A673 (cell line): ENCODE data around the gene UQCC2.

Experiments
- CTCF ChIP-seq: fragments of 300-800, 200-600 bp; sonication (generic); conservative IDR thresholded peaks from 2 replicates; pipeline ENCODE4 v1.5.1; 2017; ENCODE audit warnings: low read depth, mild to moderate bottlenecking, antibody characterized with exemption, low read length, moderate library complexity, mixed read lengths
- EZH2 ChIP-seq: fragments of 200-600 bp; sonication (generic); IDR thresholded peaks from 2 replicates; pipeline ENCODE4 v1.6.1; 2017; ENCODE audit warnings: borderline replicate concordance, low read depth, mild to moderate bottlenecking, mixed read lengths, antibody characterized with exemption, low read length; ENCODE audit not compliant: poor library complexity, severe bottlenecking

- TF ChIP-seq EZH2, result no peak
- no peak for TF ChIP-seq CTCF
Observed at GRCh38 chr6:33738879-33739278, 27.4 kb upstream of the UQCC2 start.
